Fibroblast of peridontal ligament (primary cell): Measurements from ENCODE around the gene KLHDC8A.
"Not testable (repeated sequence)": the region's sequence is repeated elsewhere in the genome, so short reads cannot be mapped to it uniquely, and the experiment has no call there.

Experiments used
- DNase-seq: peaks from one replicate; pipeline ENCODE4 v3.0.0-alpha.2; 2010; ENCODE audit errors: extremely low read depth

The KLHDC8A gene, protein sequence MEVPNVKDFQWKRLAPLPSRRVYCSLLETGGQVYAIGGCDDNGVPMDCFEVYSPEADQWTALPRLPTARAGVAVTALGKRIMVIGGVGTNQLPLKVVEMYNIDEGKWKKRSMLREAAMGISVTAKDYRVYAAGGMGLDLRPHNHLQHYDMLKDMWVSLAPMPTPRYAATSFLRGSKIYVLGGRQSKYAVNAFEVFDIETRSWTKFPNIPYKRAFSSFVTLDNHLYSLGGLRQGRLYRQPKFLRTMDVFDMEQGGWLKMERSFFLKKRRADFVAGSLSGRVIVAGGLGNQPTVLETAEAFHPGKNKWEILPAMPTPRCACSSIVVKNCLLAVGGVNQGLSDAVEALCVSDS

DNA sequence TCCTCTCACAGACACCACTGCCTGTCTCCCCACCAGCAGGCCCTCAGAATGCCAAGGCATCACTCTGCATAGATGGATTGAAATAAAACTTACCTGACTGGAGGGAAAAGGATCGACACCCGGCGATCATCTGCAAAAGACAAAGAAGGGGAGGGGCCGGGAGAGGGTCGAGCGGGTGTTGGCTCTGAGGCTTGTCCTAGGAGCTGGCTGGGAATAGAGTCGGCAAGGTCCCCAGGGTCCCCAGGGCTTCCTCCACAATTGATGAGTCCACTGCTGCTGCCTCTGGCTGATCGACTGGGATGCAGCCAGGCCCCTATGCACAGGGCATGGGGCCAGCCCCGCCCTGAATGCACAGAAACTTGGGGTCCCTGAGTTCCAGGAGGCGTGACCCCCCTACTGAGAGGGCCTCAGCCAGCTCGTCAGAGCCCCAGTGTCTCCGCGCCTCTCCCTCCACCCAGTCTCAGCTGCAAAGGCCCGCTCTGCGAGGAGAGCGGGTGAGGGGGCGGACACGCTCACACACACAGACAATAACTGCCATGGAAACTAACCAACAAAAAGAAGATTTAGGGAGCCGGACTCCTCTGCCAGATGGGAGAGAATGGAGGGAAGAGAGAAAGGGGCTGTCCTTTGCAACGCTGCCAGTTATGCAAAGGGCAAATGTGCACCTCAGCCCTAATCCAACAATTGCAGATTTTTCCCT lies at the start of gene KLHDC8A:
TSS of gene KLHDC8A (minus strand) at position 483 of the 700 bp plus-strand sequence. CDS start 13,318 bp downstream, outside the sequence.
- no peak for DNase-seq

DNA sequence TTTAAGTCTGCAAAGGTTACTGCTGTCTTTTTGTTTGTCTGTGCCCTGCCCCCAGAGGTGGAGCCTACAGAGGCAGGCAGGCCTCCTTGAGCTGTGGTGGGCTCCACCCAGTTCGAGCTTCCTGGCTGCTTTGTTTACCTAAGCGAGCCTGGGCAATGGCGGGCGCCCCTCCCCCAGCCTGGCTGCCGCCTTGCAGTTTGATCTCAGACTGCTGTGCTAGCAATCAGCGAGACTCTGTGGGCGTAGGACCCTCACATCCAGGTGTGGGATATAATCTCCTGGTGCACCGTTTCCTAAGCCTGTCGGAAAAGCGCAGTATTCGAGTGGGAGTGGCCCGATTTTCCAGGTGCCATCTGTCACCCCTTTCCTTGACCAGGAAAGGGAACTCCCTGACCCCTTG lies 49.5 kb upstream of the KLHDC8A start:
- not testable (repeated sequence) for DNase-seq

DNA sequence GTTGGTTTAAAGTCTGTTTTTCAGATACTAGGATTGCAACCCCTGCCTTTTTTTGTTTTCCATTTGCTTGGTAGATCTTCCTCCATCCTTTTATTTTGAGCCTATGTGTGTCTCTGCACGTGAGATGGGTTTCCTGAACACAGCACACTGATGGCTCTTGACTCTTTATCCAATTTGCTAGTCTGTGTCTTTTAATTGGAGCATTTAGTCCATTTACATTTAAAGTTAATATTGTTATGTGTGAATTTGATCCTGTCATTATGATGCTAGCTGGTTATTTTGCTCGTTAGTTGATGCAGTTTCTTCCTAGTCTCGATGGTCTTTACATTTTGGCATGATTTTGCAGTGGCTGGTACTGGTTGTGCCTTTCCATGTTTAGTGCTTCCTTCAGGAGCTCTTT lies 47.8 kb upstream of the KLHDC8A start:
- not testable (repeated sequence) for DNase-seq

DNA sequence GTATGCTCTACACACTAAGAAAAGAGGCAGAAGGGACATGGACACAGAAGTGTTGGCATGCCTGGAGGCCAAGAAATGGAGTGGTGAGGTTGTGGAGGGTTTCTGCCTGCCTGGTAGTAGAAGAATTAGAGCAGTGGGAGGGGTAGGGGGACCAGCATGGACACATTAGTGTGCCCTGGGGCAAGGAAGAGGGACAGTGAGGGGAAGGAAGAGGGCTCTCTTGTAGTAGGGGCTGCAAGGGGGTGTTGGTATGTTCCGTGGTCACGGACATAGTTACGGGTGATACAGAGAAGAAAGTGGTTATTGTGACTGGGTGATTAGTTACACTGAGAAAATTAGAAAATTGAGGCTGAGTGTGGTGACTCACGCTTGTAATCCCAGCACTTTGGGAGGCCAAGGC lies 41.9 kb upstream of the KLHDC8A start:
- no peak for DNase-seq

DNA sequence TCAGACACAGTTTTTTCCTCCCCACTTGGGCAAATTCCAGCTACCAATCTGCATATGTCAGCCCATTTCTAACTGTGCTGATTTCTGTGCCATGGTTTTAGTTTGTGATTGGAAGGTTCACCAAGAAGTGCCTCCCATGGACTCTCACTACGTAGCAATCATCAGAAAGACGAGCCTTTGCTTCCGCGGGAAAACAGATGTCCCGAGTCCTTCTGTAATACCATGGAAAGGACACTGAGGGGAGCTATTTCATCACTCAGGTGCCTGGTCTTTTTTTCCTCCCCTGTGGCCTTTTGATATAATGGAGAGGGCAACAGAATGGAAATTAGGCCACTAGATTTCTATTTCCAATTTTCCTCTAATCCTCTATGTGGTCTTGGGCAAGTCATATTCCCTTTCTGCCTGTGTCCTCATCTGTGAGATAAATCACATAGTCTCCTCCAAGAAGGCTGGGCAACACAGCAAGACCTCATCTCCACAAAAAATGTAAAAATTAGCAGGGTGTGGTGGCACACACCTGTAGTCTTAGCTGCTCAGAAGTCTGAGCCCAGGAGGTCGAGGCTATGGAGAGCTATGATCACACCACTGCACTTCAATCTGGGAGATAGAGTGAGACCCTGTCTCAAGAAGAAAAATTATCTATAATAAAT lies 40.4 kb upstream of the KLHDC8A start:
- peak; percentile 29 for DNase-seq

DNA sequence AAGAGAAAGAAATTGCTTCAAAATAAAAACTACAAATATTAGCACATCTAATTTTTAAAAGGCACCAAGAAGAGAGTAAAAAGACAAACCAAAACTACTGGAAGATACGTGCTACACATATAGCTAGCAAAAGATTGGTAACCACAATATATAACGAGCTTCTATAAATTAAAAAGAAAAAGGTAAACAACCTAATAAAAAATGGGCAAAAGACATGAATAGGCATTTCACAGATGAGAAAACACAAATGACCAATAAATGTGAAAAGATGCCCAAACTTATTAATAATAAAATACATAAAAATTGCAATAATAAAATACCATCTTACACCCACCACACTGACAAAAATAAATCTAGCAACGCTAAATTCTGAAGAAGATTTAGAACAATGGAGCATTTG lies 38.9 kb upstream of the KLHDC8A start:
- no peak for DNase-seq

DNA sequence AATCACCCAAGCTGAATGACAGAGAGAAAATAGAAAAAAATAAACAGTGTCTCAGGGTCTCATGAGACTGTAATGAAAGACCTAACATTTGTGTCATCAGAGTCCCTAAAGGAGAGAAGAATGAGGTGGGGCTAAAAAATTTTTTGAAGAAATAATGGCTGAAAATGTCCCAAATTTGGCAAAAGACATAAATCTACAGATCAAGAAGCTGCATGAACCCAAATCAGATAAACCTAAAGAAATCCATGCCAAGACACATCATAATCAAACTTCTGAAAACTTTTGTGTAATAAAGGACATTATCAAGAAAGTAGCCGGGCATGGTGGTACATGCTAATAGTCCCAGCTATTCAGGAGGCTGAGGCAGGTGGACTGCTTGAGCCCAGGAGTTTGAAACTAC lies 35.9 kb upstream of the KLHDC8A start:
- DNase-seq: no peak

DNA sequence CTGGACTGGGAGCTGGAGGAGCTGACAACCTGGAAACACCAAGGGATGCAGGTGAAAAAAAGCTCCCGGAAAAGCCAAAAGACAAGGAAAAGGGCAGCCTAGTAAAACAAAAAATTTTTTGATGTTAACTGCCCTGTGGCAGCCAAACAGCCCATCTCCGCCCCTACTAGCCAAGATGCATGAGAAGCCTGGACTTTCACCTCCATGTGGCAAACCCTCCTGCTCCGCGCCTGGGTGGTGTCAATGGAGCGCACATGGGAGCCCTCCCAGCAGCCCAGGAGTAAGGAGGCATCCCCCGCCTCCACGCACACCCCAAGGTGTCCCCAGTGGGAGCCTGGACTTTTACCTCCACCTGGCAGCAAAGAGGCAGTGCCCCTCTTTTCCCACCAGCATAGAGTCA lies 34.7 kb upstream of the KLHDC8A start:
- no peak for DNase-seq

DNA sequence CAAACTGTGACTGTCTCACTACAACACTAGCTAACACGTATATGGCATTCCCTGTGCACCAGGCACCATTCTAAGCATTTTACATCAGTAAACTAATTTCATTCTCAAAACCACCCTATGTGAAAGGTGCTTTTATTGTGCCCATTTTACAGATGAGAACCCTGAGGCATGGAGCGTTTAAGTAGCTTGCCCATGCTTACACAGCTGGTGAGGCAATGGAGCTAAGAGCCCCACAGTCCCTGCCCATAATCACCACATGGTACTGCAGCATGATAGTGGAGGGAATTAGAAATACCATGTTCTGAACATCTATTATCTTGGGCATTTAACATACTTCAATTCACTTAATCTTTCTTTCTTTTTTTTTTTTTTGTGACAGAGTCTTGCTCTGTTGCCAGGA lies 31.1 kb upstream of the KLHDC8A start:
- DNase-seq: no peak

DNA sequence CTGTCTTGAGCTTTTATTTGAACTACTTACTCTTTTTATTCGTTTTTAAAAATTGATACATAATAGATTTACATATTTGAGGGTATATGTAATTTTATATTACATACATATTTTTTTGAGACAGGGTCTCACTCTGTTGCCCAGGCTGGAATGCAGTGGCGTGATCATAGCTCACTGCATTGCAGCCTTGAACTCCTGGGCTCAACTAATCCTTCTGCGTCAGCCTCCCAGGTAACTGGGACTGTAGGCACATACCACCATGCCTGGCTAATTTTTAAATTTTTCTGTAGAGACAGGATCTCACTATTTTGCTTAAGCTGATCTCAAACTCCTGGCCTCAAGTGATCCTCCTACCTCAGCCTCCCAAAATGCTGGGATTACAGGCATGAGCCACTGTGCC lies 26.3 kb upstream of the KLHDC8A start:
- not testable (repeated sequence) for DNase-seq

DNA sequence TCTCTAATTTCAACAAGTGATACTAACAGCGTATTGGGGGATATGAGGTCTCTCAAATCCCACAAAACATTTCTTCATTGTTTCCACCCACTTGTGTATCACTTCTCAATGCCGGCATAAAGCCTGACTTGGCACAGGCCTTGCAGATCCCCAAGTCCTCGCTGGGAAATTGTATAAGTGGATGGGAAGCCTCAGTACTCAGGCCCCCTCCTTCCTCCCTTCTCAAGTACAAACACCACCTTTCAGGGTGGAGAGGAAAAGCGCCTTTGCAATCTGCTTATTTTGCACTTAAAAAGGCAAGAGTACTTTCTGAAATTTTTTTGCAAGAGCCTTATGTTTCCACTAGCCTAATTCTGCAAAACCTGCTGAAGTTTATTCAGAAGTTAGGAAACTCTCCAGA lies 25.8 kb upstream of the KLHDC8A start:
- no peak for DNase-seq

DNA sequence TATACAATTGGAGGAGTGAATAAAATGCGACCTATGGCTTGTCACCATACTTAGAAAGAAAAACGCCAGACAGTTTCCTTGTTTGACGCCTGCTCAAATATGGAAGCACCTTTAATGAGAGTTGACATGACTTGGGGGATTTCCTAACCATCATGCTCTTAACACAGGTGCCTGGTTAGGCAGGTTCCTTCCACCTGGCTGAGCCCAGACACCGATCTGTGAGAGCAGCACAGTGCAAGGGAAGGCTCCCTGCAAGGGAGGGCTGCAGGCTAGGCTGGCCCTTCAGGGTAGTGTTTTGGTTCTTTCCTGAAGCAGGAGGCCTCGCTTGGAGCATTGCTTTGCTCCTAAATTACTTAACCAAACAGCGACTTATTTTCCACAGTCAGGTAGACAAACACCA lies 24.6 kb upstream of the KLHDC8A start:
- DNase-seq: no peak

DNA sequence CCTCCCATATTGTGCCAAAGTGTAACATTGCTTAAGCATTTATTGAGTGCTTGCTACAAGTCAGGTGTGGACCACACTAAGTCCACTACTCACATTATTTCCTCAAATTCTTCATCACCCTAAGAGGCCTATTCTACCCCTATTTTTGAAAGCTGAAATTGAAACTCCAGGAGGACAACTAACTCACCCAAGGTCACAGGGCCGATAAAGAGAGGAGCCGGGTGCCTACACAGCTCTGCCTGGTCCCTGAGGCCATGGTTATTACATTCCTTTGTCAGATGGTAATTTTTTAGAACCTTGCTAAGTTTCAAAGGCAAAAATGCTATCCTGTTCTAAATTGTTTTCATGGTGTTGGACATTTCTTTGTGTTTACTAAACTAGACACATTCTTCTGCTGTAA lies 24.2 kb upstream of the KLHDC8A start:
- DNase-seq: no peak

DNA sequence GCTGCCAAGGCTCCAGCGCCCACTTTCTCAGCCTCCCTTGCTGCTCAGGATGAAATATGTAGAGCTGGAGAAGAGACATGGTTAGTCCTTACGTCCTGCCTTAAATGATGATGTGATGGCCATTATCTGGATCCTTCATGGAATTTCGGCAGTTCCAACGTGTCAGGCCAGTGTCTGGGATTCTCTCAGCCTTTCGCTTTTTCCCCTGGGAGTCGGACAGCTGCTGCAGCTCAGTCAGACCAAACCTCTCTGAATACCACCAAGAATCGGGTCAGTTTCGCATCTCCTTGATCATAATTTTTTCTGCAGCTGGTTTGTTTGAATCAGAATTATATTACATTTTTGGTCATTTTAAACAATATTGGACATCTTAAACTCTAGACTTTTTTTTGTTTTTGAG lies 22.3 kb upstream of the KLHDC8A start:
- DNase-seq: no peak

DNA sequence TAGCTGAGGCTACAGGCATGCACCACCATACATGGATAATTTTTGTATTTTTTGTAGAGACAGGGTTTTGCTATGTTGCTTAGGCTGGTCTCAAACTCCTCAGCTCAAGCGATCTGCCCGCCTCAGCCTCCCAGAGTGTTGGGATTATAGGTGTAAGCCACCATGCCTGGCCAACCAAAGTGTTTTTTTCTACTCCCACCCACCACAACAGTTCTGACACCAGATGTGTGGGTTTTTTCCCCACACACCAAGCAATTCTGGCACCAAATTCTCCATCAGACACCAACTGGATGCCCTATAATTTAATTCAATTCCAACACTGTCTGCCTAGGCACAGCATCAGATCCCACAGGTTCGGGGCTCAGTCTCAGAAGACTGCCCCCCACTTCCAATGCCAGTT lies 20.6 kb upstream of the KLHDC8A start:
- DNase-seq: no peak

DNA sequence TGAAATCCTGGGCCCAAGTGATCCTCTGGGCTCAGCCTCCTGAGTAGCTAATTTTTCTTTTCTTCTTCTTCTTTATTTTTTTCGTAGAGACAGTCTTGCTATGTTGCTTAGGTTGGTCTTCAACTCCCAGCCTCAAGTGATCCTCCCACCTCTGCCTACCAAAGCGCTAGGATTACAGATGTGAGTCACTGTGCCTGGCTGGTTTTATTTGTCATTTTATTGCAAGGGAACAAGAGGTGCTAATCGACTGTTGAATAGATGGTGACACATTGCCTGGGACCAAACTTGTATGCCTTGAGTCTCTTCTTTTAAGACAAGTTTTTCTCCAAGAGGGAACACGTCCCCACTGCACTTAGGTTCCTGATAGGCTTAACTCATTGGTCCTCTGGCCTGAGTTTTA lies 20.0 kb upstream of the KLHDC8A start:
- no peak for DNase-seq

DNA sequence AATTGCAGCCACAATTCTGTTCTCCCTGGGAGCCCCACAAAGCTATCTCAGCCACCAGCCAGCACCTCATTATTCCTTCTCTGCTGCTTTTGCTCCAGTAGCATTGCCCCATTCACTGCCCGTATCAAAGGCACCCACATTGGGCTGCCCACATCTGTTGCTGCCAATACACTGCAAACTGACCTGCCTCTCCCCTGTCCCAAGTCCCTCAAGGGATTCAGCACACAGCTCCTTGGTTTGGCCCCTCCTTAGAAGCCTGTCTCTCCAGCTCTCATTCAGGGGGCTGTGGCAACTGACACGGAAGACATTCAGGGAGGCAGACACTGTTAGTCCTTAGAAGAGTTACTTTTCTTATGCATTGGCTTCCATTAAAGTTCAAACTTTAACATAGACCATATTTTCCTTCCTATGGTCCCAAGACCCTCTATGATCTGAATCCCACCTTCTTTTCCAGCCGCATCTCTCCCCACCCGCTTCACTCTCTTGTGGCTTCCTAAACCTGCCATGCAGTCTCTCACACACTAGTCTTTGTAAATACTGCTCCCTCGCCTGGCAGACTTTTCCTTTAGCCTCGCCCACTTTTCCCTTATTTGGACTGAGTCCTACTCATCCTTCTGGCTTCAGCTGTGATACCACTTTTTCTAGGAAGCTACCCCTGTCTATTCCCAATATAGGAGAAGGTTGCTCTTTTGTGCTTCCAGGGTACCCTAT lies 19.3 kb upstream of the KLHDC8A start:
- DNase-seq: peak; percentile 48

DNA sequence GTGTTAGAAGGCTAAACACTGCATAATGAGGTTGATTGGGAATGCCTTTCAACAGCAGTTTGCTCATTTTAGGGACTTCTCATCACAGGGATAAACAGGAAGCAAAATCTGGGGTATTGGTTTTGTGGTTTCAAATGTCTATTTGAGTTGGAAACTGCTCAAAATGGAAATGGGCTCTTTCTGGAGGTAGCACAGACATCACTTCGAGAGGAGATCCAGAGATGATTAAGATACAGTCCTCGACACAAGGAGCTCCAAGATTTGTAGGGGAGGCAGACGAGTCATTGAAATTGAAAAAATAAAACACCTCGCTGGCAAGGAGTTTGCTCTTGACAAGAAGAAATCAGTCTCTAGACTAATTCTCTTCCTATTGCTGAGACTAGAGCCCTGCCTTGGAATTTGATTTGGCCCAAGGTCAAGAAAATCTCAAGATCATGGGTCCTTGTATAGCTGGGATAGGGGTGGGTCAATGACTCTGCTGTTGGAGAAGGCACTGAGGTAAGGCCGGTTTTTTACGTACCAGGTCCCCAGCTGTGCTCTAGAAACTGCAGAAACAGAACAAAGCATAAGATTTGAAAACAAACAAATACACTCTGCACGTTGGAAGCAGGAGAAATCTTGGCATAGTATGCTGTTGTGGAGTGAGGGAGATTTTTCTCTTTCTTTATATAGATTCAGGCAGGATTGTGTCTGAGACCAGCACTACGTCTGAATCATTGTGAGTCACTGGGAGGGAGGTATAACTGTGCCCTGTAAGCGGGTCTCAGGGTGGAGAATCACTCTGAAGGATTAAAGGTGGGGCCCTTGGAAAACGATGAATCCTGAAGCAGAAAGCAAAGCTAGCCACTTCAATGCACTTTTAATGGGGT lies 17.7 kb upstream of the KLHDC8A start:
- DNase-seq: peak; percentile 55

DNA sequence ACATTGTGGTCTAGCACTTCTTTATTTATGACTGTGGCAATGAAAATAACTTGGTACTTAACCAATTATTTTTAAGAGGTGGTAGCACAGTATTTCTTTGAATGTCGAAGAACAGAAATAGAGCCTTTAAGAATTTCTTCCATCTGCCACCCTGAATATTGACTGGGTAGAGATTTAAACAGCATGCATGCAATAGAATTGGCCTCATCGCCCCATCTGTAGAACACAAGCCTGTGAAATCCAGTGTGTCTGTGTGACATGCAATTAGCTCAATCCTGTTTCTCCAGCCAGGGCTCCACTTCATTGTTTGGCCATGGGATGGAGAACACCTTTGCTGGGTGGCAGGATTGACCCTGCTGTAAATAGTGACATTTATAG lies 17.1 kb upstream of the KLHDC8A start:
- no peak for DNase-seq

DNA sequence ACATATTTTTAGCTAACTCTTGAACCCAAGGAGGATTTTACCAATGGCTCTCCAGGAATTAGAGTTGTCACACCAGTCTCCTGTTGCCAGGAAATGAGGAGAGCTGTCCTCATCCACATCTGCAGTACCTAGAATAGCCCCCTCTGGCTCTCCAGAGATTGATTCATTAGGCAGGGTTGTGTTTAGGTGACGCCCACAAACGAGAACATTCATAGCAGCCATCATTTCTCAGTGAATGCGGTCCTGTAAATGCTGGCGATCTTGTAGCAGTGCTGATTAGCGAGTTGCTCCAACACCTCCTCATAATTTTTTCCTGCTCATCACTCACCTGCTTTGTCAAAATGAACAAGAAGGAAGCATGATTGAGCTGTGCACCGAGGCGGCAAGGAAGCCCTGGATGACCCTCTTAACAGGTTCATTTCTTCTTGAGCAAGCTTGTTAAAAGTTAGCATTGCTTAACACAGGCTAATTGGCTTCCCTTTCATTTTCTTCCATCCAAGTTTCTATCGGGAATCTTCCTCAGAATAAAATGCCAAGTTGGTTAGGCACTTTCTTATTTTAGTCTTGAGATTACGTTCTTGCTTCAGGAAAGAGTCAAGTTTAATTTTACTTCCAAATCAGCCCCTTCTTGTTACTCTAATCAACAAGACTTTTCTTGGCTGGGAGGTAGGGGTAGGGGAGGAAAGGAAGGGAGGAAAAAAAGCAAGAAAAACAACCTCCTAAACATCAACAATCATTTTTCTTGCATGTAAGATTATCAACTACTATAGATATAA lies 16.5 kb upstream of the KLHDC8A start:
- DNase-seq: peak; percentile 23
